DND-41 (cell line): ENCODE data around the gene TMEM190.

Source experiments
- ATAC-seq: fragments of 200-7000 bp; cut with Tn5 transposase; 3 replicates; pipeline ENCODE4 v1.9.1; 2021; ENCODE audit warnings: low read depth; ENCODE audit not compliant: insufficient read depth
- DNase-seq: peaks from one replicate; pipeline ENCODE4 v3.0.0-alpha.2; 2020
- H2AFZ ChIP-seq: 2 replicates; pipeline ENCODE4 v1.6.0; 2012; ENCODE audit warnings: low read depth, low read length
- H3K27ac ChIP-seq: 2 replicates; pipeline ENCODE4 v1.5.1; 2012; ENCODE audit warnings: low read length, inconsistent platforms
- H3K27me3 ChIP-seq: fragments of 200-600 bp; sonication (generic); 2 replicates; pipeline ENCODE4 v1.6.0; 2012; ENCODE audit warnings: low read length, mild to moderate bottlenecking, inconsistent platforms; ENCODE audit not compliant: insufficient read depth, poor library complexity
- H3K36me3 ChIP-seq: 2 replicates; pipeline ENCODE4 v1.5.1; 2012; ENCODE audit warnings: low read length, inconsistent platforms; ENCODE audit not compliant: insufficient read depth
- H3K4me1 ChIP-seq: 2 replicates; pipeline ENCODE4 v1.5.1; 2012; ENCODE audit warnings: mild to moderate bottlenecking, low read length; ENCODE audit not compliant: insufficient read depth
- H3K4me2 ChIP-seq: 2 replicates; pipeline ENCODE4 v1.6.0; 2012; ENCODE audit warnings: mild to moderate bottlenecking, moderate library complexity, low read length, inconsistent platforms; ENCODE audit not compliant: insufficient read depth
- H3K4me3 ChIP-seq, 2 experiments: fragments of 200-600 bp in 1 of 2; shearing (Covaris generic) in 1 of 2; 2 replicates each; pipeline ENCODE4 v1.5.1; 2012 to 2016; ENCODE audit warnings: inconsistent platforms in 2 of 2, low read length in 2 of 2, mild to moderate bottlenecking in 2 of 2, low read depth in 1 of 2, moderate library complexity in 1 of 2
- H3K79me2 ChIP-seq: 2 replicates; pipeline ENCODE4 v1.6.0; 2012; ENCODE audit warnings: low read length, inconsistent platforms; ENCODE audit not compliant: insufficient read depth
- H3K9ac ChIP-seq: 2 replicates; pipeline ENCODE4 v1.6.0; 2012; ENCODE audit warnings: low read depth, mild to moderate bottlenecking, inconsistent platforms, low read length, moderate library complexity
- H3K9me3 ChIP-seq: 2 replicates; pipeline ENCODE4 v1.5.1; 2012; ENCODE audit warnings: low read length, moderate library complexity, mild to moderate bottlenecking, inconsistent platforms; ENCODE audit not compliant: insufficient read depth, severe bottlenecking
- H4K20me1 ChIP-seq: 2 replicates; pipeline ENCODE4 v1.6.0; 2012; ENCODE audit warnings: low read length; ENCODE audit not compliant: insufficient read depth
- CTCF ChIP-seq: IDR thresholded peaks from 2 replicates; pipeline ENCODE4 v1.5.1; 2012; ENCODE audit warnings: borderline replicate concordance, low read length, moderate library complexity, mild to moderate bottlenecking; ENCODE audit not compliant: poor library complexity, severe bottlenecking; ENCODE audit errors: extremely low read depth
- EZH2 ChIP-seq: IDR thresholded peaks from 3 replicates; pipeline ENCODE4 v1.6.1; 2012; ENCODE audit warnings: borderline replicate concordance, low read depth, mild to moderate bottlenecking, moderate library complexity, low read length, inconsistent platforms; ENCODE audit not compliant: severe bottlenecking

Gene TMEM190

DNA sequence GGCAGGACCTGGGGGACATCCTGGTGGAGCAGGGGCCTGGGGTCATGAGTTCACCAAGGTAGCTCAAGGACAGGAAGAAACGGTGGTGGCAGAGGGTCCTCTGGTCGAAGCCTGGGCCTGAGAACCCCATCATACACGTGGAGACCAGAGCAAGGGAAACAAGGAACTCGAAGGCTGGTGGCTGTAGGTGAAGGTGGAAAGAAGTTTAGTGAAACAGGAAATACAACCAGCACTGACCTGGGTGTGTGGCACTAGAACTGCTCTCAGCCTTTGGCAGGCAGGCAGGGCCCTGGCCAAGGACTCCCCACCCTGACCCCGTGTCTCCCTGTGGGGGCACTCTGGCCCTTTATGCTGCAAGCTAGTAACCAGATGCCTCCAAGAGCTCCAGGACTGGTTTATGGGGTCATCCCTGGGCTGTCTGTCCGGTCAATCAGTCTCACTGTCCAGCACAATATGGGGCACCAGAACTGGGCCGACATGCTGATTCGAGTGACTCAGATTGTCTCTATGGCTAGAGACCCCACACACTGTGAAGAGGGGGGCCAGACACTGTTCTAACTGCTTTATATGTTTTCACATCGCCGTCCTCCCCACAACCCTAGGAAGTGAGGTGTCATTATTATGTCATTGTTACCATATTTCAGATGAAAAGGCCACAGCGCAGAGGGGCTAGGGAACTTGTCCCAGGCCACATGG, 25.9 kb upstream of the TMEM190 start:
- no peak overlapping the region for H3K9ac ChIP-seq
- ATAC-seq: no peak
- no peak for TF ChIP-seq EZH2
- TF ChIP-seq CTCF: no peak

DNA sequence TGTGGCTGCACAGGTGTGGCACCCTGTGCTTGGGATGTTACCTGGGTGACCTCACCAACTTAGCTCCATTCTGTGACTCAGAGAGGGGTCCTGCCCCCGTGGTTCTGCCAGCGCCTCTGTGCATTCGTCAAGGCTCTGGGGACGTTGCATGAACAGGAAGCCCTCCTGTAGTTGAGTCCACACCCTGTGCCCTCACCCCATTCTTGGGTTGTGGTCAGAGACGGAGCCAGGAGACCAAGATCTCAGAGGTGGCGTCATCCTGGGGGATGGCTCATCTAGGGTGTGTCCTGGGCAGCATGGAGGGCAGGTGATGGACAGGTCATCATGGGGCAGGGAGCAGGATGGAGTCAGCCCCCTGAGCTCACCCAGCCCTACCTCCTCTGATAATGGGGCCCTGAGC, 24.6 kb upstream of the TMEM190 start:
- Histone ChIP-seq H3K36me3 (peaks cover 14% of the 10 kb centered on the region), H4K20me1 (peaks cover 3% of the 10 kb centered on the region; the same call in 1 of the 2 replicates), H3K4me3 (no peak overlapping the region), H3K9me3 (no peaks in the 10 kb centered on the region), H3K4me1 (no peaks in the 10 kb centered on the region), H3K27me3 (no peaks in the 10 kb centered on the region), H3K4me2 (no peak overlapping the region), H3K79me2 (no peaks in the 10 kb centered on the region), H3K27ac (no peak overlapping the region), H2AFZ (no peak overlapping the region), H3K9ac (no peak overlapping the region)
- TF ChIP-seq CTCF: no peak
- TF ChIP-seq EZH2: no peak
- ATAC-seq: peak; percentile 12; the same call in 1 of the 3 replicates
- no peak for DNase-seq

More for the DNA sequence above, 25.9 kb upstream of the TMEM190 start:
- Histone ChIP-seq H3K4me1 (no peaks in the 10 kb centered on the region), H2AFZ (no peak overlapping the region), H3K4me3 (no peak overlapping the region), H3K79me2 (no peaks in the 10 kb centered on the region), H3K27ac (no peak overlapping the region), H4K20me1 (peaks cover 8% of the 10 kb centered on the region), H3K36me3 (peaks cover 26% of the 10 kb centered on the region), H3K4me2 (no peak overlapping the region), H3K27me3 (no peaks in the 10 kb centered on the region), H3K9me3 (no peaks in the 10 kb centered on the region)
- no peak for DNase-seq

GRCh38 chr19:55352549-55353145, 24.0 kb upstream of the TMEM190 start:
- ATAC-seq: no peak
- Histone ChIP-seq H3K9me3 (no peaks in the 10 kb centered on the region), H2AFZ (no peak overlapping the region), H3K36me3 (peaks cover 10% of the 10 kb centered on the region; the same call in 1 of the 2 replicates), H3K4me3 (no peak overlapping the region), H3K27me3 (no peaks in the 10 kb centered on the region), H3K4me1 (no peaks in the 10 kb centered on the region), H3K9ac (no peak overlapping the region), H3K27ac (no peak overlapping the region), H3K79me2 (no peaks in the 10 kb centered on the region), H4K20me1 (no peaks in the 10 kb centered on the region; the same call in 1 of the 2 replicates), H3K4me2 (no peak overlapping the region)
- no peak for DNase-seq
- TF ChIP-seq CTCF: no peak
- TF ChIP-seq EZH2: no peak
